Measurements from ENCODE around the gene ARSI. TPM values are rescaled to one million over a fixed set of nuclear protein-coding genes. Genes with fewer than 3 reads are reported as not detected.

The ARSI gene
- polyA plus RNA-seq, 10 donors: 3.4 to 10.2 (median 6.1) TPM

- DNase-seq: no peak
These were observed 7.2 kb upstream of the ARSI start for GRCh38 chr5:150309886-150310239.

GRCh38 chr5:150309101-150309885 lies 6.6 kb upstream of the ARSI start:
- peak in 2 of 3 donors; percentile 59 to 79 for DNase-seq

- DNase-seq: no peak
These were observed 5.1 kb upstream of the ARSI start for GRCh38 chr5:150307617-150308426.

- DNase-seq: no peak
These were observed 4.1 kb upstream of the ARSI start for GRCh38 chr5:150306775-150307174.

- peak in 1 of 3 donors; percentile 57 for DNase-seq
These were observed 2.9 kb upstream of the ARSI start for GRCh38 chr5:150305557-150305956.

GRCh38 chr5:150305095-150305494 lies 2.4 kb upstream of the ARSI start:
- no peak for DNase-seq

GRCh38 chr5:150304481-150305081 lies 1.9 kb upstream of the ARSI start:
- no peak for DNase-seq

GRCh38 chr5:150303660-150304386 lies 1.1 kb upstream of the ARSI start:
- peak in 1 of 3 donors; percentile 68 for DNase-seq

GRCh38 chr5:150303070-150303615 lies 438 bp upstream of the ARSI start:
- no peak for DNase-seq

GRCh38 chr5:150301901-150302300 lies 804 bp downstream of the ARSI start:
- DNase-seq: no peak

GRCh38 chr5:150301170-150301505 lies 1.6 kb downstream of the ARSI start:
- peak in 2 of 3 donors; percentile 40 to 72 for DNase-seq

GRCh38 chr5:150300496-150301169 lies 2.1 kb downstream of the ARSI start:
- DNase-seq: no peak

- peak in 1 of 3 donors; percentile 49 for DNase-seq
These were observed 3.0 kb downstream of the ARSI start for GRCh38 chr5:150299571-150300327.

GRCh38 chr5:150298701-150299451 lies 3.8 kb downstream of the ARSI start:
- peak in 1 of 3 donors; percentile 92 for DNase-seq

GRCh38 chr5:150297934-150298595 lies 4.6 kb downstream of the ARSI start:
- DNase-seq: no peak

GRCh38 chr5:150297236-150297890 lies 5.3 kb downstream of the ARSI start:
- no peak for DNase-seq

GRCh38 chr5:150296496-150296895 lies 6.2 kb downstream of the ARSI start:
- no peak for DNase-seq

- DNase-seq: no peak
These were observed 6.8 kb downstream of the ARSI start for GRCh38 chr5:150295741-150296486.

All from muscle of back (tissue), 11 donors.